ENCODE results near the gene KSR1.
A peak's percentile ranks its signal among the peaks of the same experiment; 100 is the strongest.
"Not testable (repeated sequence)": the region's sequence is repeated elsewhere in the genome, so short reads cannot be mapped to it uniquely, and the experiment has no call there.

The KSR1 gene

DNA sequence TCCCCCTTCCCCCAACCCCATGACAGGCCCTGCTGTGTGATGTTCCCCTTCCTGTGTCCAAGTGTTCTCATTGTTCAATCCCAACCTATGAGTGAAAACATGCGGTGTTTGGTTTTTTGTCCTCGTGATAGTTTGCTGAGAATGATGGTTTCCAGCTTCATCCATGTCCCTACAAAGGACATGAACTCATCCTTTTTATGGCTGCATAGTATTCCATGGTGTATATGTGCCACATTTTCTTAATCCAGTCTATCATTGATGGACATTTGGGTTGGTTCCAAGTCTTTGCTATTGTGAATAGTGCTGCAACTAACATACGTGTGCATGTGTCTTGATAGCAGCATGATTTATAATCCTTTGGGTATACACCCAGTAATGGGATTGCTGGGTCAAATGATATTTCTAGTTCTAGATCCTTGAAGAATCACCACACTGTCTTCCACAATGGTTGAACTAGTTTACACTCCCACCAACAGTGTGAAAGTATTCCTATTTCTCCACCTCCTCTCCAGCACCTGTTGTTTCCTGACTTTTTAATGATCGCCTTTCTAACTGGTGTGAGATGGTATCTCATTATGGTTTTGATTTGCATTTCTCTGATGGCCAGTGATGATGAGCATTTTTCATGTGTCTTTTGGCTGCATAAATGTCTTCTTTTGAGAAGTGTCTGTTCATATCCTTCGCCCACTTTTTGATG, 28.9 kb upstream of the KSR1 start:
- DNase-seq, result not testable (repeated sequence)

DNA sequence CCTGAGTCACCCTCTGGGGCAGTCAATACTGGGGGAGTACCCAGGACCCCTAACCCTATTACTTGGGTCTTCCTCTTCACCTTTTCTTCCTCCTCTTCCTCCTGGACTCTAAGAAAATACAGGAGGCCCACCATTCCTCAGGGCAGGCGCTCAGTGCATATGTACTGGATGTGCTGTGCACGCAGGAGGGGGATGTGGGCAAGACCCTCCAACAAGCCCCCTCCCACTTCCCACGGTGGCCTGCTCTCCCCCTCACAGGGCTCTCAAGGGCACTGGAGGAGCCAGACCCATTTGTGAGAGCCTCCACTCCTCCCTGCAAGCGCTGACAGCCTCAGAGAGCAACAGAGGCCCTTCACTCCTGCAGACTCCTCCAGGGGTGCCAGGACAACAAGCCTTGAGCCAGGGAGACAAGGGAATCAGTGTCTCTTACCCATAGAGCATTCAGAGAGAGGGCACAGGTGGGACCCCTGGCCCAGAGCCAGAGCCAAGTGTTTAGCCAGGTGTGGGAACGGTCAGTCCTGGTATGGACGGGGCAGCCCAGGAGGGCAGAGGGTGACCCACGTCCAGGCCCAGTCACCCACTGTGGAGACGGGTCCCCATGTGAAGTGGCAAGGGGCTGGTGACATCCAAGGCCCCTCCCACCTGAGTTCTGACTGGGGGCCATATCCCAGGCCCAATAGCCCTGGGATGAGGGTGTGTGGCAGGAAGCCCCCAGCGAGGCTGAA, 27.3 kb upstream of the KSR1 start:
- DNase-seq, result no peak

DNA sequence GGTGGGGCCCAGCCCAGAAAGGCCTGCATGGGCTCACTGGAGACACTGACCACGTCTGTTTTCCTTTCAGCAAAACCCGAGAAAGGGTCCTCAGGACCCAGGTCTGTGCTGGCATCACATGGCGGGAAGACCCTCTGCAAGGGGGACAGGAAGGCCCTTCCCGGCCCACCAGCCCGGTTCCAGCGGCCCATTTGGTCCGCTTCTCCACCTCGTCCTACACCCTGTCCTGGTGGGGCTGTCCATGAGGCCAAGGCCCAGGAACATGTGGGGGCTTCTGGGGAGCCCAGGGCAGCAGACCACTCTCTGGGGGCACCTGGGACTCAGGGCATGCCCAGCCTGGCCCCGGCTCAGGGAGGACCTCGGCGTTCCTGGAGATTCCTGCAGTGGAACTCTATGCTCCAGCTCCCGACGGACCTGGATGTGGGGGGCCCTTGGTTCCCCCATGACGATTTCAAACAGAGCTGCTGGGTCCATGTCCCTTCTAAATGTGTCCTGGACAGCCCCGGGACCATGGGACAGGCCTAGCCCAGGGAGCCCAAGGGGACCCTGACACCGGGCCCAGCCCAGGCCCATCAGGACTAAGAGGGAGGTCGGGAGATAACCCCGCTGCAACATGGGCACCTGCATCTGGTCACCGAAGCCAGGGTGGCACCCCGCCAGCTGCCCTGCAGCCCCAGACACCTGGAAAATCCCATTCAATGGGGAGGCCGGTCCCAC, 26.4 kb upstream of the KSR1 start:
- no peak for DNase-seq

DNA sequence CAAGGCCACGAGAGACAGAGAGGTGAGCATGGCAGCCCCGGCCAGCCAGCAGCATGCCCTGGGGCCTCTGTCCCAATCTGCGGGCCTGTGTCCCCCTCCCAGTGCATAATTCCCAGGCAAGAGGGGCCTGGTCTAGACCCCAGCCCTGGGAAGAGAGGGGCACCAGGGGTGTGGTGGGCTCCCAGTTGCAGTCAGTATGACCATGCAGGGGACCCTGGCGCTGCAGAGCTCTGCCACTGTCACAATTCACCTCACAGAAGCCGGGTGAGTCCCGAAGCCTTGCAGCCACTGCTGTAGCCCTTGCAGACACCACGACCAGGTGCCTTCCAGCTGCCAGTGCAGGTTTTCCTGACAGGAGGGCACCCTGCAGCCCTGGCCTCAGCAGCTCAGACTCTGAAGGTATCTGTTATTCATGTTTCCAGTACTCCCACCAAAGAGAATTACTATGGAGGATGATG, 25.8 kb upstream of the KSR1 start:
- DNase-seq, result no peak

DNA sequence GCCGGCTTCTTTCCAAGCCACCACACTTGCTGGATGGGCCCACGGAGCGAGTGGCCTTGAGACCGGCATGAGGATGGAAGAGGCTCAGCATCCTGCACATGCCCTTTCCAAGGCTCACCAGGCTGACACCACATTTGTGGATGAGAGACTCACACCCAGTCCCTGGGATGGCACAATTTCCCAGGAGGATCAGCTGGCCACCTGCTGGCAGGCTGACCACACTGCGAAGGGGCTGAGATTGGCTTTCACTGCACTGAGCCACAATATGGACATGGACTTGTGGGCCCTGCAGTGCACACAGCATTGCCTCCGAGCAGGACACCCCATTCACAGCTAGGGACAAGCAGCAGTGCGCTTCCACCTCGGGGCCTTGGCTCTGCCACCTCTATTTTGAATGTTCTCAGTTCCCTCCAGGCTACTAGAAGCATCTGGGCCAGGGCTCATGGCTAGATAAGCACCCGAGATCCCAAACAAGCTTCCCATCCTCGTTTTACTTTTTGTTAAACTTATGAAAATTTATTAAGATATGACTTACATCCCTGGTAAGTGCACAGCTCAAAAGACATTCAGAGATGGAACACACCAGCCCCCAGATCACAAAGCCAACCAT, 25.3 kb upstream of the KSR1 start:
- DNase-seq, result peak in 1 of 2 donors; percentile 17

DNA sequence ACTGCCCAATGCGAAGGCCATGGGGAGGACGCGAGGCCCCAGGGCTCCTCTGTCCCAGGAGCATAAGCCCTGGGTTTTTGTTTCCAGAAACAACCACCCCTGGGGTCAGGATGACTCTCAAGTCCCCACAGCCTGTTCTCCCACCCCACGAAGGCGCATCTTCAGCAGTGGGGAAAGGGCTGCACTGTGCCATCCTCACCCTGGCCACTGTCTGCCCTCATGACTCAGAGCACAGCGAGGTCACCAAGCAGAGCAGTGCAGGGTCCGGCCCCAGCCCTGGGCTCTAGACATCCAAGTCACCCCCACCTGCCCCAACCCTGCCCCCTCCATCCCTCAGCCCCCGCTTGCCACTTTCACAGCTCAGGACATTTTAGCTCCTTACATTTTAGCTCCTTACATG, 22.7 kb upstream of the KSR1 start:
- no peak for DNase-seq

DNA sequence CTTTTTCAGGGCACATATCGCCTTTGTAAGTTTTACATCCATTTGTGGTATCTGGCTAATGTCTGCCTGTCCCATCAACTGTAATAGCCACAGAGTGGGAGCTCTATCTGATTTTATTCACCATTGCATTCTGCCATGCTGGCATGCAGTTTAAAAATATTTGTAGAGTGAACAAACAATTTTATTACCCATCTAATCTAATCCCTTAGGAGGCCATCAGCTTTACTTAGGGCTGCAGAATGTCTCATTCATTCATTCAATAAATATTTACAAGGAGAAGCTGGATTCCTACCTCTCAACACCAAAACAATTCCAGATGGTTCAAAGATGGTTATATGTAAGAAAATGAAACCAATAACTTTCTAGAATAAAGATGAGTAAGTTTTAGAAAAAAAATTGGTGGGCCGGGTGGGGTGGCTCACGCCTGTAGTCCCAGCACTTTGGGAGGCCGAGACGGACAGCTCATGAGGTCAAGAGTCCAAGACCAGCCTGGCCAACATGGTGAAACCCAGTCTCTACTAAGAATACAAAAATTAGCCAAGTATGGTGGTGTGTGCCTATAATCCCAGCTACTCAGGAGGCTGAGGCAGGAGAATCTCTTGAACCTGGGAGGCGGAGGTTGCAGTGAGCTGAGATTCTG, 20.7 kb upstream of the KSR1 start:
- DNase-seq, result not testable (repeated sequence)

DNA sequence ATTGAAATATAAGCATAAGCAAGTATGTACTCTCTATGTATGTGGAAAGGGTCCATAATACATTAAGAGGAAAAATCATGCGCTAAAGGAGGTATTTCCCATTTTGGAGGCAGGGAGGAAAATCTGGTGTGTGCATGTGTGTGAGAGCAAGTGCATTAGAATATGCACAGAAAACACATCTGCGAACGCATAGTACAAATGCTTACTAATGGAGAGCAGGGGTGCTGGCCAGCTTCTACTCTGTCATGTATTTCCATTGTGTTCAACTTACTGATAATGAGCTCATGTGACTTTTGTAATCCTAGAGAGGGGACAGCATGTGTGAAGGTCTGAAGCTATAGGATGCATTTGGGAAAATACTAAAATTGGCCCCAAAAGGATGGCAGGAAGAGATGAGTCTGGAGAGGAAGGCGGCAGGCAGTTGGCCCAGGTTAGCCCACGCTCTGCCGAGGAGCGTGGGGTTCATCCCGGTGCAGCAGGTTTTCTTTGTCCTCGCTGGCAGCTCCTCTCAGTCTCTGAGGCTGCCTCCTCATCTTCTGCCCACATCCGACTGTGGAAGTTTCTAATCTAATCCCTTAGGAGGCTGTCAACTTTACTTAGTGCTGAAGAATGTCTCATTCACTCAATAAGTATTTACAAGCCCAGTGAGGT, 17.8 kb upstream of the KSR1 start:
- no peak for DNase-seq

DNA sequence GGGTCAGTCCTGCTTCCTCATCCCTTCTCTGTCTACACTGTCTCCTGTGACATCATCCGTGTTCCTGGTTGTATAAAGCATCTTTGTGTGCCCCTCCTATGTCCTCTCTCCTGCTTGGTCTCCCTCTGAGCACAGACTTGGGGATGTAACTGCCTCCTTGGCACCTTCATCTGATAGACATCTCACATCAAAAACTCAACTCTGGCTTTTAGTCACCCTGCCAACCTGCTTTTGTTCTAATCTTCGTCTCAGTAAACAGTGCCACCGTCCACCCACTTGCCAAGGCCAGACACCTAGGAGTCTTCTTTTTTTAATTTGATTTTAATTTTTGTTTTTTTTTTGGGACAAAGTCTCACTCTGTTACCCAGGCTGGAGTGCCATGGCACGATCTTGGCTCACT, 16.9 kb upstream of the KSR1 start:
- DNase-seq, result no peak

DNA sequence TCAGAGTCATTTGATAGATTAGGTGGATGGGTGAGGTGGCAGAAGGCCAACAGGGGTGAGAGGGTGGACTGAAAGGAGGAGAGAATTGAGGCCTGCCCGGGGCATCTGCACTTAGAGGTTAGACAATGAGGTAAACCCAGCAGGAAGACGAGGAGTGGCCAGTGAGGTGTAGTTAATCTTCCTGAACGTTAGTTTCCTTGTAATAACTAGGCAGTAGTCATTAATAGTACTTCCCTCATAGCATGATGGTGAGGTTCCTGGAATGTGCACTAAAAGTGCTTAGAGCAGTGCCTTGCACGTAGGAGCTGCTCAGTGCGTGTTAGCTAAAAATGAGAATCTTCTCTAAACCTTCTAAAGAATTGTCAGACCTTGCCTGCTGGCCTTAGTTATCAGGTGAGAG, 13.5 kb upstream of the KSR1 start:
- DNase-seq, result no peak

DNA sequence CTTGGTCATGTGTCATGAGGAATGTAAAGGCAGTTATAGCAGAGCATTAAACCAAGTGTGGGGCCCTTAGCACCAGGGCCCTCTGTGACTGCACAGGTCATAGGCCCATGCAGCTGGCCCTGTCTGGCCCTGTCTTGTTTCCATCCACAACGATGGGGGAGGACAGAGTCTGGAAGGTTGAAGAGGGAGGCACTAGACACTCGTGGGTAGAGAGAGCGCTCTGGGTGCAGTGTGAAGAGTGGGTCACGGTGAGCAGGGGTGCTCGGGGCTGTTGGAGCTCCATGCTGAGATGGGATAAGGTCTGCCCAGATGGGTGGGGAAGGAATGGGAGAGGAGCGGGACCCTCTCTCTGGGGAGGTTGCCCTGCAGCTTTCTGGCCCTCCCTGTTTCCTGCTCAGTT, 12.8 kb upstream of the KSR1 start:
- no peak for DNase-seq

DNA sequence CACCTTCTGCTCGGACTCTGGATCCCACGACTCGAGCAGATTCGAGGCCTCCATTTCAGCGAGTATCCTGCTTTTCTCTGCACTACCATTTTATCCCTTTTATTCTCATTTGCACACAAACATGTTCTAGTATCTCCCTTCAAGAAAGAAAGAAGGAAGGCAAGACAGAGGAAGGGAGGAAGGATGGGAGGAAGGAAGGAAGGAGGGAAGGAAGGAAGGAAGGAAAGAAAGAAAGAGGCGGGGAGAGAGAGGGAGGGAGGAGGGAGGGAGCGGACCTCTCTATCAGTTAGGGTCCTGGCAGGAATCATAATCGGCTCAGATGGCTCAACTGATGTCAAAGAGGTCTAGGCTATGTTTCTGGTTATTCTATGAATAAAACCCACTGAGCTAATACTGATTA, 10.3 kb upstream of the KSR1 start:
- no peak for DNase-seq

DNA sequence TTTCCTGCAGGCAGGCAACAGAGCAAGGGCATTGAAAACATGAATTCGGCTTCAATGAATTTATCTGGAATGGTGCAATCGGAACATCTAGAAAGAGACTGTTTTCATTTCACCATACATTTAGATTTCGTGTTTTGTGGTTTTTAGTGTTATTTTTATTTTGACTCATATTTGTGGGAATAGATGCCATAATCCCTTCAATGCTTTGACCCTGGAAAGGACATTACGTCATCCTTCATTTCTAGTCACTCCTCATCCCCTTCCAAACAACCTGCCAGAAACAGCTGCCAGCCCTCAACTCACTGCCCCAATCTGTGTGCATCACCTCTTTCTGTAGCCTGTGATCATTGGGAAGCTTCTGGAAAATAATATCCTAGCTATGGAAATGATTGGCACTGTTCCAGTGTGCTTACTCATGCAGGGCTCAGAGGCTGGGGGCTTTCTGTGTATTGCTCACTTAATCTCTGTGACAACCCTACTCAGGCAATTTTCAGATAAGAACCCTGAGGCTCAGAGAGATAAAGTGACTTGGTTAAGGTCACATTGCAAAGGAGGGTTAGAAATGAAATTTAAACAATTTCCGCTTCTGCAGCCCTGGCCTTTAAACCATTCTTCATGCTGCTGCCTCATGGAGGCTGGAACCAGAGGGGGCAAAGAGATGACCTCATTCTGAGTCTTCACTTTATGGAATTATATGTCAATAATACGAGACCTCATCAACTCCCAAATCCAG, 9.5 kb upstream of the KSR1 start:
- no peak for DNase-seq

DNA sequence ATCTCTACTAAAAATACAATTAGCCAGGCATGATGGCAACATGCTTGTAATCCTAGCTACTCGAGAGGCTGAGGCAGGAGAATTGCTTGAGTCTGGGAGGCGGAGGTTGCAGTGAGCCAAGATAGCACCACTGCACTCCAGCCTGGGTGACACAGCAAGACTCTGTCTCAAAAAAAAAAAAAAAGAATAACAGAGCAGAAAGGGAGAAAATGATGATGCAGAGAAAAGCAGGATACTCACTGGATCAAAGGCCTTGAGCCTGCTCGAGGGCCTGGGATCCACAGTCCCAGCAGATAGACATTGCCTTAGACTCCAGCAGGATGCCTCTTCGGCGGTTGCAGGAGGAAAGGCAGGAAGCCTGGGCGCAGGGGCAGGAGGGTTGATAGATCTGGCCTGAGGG, 7.7 kb upstream of the KSR1 start:
- DNase-seq, result not testable (repeated sequence)

DNA sequence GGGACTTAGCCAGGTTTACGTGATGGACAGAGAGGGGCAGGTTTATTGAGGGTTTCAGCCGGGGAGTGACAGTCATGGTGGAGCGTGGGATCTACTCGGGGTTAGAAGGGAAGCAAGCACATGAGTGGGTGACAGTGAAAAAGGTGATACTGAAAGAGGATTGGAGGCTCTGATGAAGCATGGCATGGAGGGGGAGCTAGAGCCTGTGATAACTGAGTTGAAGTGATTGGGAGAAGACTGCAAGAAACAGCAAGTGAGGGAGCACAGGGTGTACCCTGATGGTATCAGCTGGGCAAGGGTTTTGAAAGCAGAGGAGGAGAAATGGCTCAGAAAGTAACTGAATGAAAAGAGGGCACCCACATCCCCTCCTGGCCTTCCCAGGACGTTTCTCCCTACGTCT, 6.7 kb upstream of the KSR1 start:
- no peak for DNase-seq

DNA sequence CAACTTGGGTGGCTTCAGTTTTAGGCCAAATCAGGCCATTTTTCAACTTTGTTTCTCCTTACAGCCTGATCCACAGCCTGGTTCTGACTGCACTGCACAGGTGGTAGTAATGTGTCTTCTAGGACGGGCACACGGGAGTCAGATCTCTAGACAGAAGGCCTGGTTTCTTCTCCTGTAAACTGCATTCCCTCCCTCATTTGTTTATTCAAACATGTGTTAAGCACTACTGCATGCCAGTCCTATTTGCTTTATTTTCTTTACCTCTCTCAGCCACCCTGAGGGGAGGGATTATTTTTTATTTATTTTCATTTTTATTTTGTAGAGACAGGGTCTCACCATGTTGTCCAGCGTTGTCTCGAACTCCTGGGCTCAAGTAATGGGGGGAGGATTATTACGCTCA, 6.3 kb upstream of the KSR1 start:
- DNase-seq, result no peak

DNA sequence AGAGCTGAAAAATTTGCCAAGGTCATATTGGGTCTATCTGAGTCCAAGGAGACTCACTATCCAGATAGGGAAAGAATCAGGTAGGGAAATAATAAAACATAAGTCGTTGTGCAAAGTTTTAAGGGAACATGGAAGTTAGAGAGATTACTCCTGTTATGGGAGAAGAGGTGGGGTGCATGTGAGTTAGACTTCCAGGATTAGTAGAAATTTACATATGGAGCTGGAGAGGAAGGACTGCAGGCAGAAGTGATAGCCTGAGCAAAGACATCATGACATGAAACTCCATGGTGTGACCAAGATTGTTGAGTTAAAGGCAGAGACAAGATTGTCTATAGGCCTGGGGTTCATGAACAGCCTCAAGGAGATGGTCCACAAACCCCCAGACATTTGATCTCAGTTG, 5.8 kb upstream of the KSR1 start:
- DNase-seq, result no peak

DNA sequence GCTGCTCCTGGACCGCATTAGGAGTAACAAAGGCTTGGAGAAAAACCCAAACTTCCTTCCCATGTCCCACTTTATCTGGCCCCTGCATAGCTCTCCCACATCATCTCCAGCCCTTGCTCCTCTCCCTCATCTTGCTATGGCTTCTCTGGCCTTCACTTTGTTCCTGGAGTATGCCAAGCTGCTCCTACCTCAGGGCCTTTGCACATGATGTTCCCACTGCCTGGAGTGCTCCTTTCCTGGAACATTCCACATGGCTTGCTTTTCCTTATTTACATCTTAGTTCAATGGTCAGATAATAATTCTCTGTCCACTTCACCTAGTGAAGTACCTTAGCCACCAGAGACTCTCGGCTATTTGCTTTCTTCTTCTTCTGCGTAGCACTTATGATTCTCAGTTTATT, 4.3 kb upstream of the KSR1 start:
- no peak for DNase-seq

DNA sequence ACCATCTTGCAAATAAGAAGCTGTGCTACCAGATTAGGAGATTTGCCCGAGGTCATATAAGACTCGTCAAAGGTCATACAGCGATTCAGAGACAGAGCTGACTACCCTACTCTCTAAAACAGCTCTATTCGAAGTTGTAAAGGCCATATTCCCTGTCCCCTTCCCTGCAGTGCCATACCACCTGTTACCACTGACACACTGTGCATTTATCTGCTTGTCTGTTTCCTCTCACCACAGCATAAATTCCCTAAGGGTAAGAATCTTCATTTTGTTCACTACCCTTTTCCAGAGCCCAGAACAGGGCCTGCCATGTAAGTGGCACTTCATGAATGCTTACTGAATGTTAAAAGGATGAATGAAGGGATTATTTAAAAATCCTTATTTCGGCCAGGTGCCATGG, 3.4 kb upstream of the KSR1 start:
- DNase-seq, result no peak

DNA sequence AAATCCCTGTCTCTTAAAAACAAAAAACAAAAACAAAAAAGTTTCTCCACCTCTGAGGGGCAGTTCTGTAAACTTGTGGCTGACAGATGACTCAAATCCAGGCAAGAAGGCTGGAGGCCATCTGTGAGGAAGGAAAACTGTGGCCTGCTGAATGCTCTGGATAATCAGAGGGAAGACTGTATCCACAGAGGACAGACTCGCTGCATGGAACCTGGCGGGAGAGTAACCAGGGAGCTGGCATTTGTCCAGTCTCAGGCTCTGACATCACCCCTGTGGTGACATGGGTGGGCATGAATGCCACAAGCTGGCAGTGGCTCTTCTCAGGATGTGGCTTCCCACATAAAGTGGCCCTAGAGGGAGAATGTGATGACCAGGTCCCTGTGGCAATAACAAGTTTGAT, 2.8 kb upstream of the KSR1 start:
- no peak for DNase-seq

DNA sequence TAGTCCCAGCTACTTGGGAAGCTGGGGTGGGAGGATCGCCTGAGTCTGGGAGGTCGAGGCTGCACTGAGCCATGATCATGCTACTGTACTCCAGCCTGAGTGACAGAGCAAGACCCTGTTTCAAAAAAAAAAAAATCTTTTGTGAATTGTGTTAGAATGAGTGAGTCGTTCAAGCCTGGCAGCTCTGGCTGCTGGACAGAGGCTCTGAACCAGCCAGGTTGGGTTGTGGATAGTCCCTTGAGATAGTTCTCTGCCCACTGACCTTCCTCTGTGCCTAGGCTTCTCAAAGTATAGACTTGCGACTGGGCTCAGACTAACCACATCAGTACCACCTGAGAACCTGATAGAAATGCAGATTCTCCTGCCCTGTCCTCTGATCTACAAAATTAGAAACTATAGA, 2.2 kb upstream of the KSR1 start:
- no peak for DNase-seq
